DMS53 treated with DMSO at 0.1 percent for 48 hours (cell line): ENCODE results near the gene GLRX5.

Source experiments
- DNase-seq: peaks from one replicate; lab custom pipeline; 2025; ENCODE audit not compliant: unreplicated experiment; lab: John Stamatoyannopoulos, UW

The GLRX5 gene

DNA sequence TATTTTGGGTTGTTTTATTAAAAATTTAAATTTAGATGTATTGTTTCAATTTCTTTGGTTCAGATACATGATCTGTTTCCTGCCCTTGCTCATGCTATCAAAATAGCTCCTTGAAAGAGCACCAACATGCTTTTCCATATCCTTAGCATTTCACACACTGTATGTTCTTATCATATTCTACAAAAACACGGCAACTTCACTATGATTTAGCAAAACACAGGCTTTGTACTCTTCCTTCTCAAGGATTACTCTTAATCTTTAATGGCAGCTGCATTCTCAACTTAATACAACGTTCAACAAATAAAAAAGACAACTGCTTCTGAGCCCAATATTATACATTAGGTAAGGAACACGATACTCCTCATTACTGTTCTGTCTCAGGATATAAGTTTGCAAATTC, 2.9 kb upstream of the GLRX5 start:
- DNase-seq, result no peak

DNA sequence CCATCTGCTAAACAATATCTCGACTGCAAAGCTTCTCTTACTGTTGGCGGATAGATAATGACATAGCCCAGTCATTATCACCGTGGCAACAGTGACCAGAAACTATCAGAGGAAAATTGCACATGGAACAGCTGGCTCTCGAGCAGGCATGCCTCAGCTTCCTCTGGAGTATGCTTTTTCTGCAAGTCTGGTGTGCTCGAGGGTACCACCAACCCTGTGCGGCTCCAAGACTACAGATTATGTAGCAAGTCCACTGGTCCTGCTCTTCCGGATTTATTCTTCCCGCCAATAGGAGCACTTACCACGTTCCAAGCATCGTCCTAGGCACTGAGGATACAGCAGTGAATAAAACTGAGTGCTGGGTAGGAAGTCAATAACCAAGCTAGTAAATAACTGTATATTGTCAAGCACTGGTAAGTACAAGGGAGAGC, 1.4 kb upstream of the GLRX5 start:
- no peak for DNase-seq

DNA sequence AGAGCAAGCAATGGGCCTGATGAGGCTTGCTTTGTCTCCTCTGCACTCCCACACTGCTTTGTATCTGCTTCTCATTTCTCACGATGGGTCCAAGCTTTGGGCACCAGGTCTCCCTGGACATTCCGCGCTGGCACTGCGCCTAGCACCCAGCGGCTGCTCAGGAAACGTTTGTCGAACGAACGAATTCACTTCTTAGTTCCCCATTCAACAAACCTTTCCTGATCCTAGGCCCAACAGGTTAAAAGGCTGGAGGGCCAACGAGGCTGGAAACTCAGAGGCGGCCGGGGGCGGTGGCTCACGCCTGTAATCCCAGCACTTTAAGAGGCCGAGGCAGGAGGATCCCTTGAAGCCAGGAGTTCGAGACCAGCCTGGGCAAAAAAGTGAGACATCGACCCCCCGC, 1.0 kb upstream of the GLRX5 start:
- DNase-seq, result no peak

DNA sequence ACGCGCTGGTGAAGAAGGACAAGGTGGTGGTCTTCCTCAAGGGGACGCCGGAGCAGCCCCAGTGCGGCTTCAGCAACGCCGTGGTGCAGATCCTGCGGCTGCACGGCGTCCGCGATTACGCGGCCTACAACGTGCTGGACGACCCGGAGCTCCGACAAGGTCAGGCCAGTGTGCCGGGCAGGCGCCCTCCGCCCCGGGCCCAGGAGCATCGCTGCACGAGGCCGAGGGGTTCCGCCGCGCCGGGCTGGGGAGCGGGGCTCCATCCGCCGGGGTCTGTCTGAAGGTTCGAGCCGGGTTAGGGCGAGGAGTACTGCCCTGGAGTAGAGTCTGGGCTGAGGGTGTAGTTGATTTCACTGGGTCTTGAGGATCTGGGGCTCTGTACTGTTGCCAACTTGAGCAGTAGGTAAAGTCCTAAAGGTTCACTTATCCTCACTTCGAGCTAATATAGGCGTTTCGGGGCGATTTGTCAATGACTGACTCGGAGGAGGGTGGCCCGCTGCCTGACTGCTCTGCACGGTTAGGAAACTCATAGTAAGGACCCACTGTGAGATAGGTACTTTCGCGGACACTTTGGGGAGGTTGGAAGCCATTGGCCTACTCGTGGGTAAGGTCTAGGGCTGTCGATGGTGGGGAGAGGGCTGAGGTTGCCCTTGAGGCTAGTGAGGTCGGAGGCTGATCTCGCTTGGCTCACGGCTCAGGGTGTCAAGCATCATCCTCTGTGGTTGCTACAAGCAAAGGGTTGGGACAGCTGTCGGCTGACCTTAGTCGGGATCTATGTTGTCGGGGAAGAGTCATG, 574 bp downstream of the GLRX5 start:
- no peak for DNase-seq

DNA sequence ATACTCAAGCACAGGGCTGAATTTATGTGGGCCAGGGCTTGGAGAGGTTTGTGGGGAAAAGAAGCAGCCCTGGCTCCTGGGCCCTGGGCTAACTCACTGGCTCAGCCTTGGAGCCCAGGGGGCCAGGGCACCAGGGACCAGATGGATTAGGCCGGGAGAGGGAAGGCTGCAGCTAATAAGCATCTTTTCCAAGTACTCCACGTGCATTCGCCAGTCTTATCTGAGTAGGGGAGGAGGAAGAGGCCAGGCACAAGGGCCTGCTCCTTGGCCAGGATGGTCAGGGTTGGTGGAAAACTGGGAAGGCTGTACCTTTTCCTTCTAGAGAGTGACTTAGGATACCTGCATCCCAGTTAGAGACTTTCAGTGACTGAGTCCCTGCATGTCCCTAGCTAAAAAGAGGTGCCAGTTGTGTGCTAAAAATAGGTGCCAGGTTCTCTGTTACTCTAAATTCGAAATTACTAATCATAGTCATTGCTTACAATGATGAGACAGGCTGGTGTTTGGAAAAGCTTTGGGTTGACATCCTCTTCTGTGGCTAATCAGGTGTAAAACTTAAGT, 1.3 kb downstream of the GLRX5 start:
- no peak for DNase-seq

DNA sequence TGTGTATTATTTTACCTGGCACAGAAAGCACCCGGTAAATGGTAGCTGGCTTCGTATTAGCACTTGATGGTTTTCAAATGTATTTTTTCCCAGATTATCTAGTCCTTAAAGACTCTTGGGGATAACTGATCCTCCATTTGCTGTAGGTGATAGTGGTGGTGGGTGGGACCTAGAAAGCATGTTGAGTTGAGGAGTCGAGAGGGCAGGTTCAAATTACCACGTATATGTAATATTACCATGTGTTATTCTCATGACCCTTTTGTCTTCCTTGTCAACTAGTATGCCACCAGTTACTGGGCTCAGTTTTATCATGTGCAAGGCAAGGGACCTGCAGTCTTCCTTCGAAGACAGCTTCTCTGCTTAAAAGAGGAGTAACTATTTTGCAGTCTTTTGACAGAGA, 1.8 kb downstream of the GLRX5 start:
- DNase-seq, result no peak

DNA sequence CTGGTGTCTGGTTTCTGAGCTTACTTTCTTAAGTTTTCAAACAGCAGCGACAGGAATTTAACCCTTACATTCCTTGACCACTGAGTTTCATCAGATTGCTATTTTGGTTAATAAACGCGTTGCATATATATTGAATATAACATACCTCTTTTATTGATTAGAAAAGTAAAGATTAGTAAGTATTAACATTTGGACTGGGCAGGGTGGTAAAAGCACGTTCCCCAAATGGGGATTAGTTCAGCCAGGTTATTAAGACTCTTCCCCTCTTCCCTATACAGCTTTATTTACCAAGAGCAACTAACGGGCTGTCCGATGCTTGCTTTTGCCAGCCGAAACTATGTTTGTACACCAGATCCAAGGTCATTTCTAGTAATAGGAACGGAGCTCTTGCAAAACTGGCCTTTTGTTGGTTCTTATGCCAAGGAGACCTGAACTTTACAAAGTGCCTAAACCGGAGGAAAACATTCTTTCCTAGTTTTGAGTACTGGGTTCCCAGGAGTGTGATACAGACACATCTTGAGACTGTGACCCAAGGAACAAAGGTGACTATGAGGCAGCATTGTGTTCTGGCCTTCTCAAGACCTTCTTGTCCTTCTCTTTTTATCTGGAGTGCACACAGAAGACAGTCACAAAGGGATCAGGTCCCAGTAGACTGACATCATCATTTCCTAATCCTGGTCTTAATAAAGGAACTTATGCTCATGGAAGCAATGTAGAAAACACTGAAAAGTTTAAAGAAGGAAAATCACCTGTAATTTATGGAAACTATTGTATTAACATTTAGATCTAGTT, 2.6 kb downstream of the GLRX5 start:
- no peak for DNase-seq

DNA sequence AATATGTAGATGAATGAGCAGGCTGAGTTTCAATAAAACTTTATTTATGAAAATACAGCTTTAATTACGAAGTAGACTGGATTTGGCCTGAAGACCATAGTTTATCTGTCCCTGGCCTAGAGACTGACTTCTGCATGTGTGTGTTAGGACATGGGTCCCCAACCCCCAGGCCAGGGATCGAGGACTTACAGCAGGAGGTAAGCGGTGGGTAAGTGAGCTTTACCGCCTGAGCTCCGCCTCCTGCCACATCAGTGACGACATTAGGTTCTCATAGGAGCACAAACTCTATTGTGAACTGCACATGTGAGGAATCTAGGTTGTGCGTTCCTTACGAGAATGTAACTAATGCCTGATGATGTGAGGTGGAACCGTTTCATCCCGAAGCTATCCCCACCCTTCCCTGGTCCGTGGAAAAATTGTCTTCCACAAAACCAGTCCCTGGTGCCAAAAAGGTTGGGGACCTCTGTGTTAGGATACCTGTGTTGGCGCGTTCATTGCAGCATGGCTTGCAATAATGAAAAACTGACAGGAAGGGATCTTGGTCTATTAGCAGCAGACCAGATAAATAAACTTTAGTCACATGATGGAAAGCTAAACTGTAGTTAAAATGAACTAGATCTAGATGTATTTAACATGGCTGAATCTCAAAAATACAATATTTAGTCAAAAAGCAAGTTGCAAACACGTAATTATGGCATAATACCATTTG, 4.1 kb downstream of the GLRX5 start:
- DNase-seq, result no peak

DNA sequence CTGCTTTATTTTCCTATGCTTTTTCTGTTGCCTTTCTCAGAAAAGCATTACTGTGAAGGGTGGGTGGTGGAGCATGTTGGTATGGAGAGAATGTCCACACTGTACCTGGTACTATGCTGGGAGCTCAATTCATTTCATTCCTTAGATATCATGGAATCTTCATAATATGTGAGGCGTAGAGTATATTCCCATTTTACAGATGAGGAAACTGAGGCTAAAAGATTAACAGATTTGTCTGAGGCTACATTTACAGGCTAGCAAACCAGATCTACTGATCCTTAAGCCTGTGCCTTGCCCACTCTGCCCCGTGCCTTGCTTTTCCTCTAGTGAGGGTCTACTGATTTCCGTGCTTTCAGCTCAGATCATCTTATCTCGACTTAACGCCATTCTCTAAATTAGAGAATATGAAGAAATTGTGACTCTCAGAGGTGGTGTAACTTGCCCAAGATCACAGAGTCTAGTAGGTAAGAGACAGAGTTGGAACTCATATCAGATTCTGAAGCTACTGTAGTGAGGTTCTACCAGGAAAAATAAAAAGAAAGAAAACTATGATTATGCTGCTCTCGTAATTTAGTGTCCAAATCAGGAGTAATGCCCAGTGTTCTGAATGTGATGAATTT, 5.5 kb downstream of the GLRX5 start:
- DNase-seq, result no peak

DNA sequence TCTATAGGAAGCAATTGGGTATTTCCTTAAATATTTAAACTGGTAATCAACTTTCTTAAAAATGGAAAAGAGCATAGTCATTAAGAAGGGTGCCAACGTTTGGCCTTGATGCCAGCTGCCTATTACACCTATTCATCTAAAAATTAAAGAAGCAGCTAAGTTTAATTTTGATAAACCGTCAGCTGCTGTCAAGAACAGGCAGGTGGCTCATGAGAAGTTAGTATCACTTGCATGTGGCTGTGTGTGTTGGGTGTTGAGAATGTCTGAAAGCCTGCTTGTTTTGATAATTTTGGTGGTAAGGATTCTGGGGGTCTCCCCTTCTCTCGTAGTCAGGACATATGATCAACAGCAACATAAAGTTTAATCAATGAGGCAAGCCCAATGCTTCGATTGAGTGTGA, 6.5 kb downstream of the GLRX5 start:
- no peak for DNase-seq

DNA sequence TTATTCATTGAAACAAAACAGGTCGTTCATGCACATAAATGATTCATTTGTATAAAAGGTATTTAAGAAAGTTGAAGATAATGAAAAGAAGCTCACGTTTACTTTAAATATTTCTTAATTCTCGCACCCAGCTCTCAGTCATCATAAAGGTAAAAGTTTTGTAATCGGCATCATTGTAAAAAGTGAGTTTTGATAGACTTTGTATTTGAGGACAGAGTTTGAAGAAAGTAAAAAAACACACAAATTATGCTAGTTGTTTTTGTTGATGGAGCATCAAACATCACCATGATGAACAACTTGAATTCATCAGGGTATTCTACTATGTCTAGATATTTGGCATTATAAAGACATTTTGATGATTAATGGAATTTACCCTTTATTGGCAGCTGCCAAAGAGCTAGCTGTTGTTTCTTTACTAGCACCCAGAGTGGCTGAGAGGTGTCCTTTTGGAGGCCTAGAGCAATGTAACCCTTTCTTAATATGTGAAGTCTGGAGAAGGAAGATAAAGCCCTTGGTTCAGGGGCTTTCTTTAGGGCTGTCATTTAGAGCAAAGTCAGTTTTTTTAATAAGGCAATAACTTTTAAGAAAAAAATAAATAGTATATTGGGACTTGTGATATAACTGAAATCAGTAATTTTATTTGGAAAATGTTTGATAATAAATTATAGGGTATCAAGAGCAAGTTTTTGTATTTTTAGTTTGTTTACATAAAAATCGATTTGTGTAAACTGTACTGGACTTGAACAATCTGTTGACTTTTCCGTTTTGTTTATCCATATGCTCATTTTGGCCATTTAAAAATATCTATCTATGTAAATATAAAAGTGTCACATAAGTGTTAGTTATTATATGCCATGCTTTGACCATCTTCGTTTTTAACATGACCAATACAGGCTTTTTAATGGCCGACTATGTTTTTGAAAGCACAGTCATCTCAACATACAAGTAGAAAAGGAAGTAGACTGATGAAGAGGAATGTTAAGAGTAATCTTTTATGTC, 7.4 kb downstream of the GLRX5 start:
- no peak for DNase-seq

DNA sequence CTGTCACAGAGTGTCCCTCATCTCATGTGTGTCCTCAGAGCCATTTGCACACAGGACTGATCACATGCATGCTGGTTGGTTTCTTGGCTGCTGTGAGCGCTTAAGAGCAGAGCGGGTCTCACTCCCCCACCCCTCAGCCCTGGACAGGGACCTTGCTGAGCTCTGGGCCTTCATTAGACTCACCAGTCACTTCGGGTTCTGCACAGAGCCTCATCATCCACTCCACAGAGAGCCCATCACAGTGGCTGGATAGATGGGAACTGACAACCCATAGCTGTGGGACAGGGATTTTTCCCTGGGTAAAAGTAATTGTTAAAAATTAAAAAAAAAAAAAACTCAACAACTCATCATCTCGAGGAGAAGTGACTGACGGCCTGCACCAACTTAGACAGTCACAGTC, 8.2 kb downstream of the GLRX5 start:
- no peak for DNase-seq

DNA sequence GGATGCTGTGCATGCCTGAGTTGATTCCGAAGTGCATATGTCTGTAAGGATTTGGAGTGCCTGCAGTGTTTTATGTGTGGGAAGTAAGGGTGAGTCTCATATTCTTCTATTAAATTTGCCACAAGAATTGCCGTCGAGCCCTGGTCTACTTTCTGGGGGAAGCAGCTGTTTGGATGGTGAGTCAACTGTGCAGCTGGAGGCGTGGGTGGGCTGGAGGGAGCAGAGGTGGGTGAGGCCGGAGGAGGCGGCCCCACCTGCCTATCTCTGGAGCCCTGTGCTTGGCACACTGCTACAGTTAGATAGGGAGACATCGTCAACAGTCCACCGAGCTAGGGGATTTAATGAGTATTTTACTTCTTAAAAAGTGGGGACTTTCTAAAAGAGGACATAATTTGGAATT, 9.7 kb downstream of the GLRX5 start:
- no peak for DNase-seq

DNA sequence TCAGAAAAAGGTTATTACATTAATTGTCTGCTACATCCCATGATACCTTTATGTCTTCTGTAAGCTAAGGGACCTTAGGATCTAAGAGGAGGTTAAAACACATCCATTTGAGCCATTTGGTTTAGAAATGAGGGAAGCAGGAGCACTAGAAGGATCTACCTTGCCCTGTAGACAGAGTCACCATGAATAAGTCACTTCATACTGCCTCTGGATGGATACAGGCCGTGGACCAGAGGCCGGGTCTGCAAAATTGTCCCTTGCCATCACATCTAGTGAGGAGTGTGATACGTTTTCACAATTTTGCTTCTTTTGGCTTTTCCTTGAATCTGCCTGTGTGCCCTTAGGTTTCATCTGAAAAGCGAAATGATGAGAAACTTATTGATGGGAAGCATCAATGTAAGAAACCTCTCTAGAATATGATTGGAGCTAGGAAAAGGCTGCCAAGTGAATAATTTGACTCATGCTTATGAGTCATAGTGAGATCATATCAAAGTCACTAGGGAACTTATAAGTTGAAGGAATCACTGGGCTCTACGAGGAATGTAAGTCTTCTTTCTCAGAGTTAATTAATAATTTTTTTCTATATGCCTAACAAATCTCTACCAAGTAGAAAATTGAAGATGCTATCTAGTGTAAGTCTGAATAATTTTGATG, 10.8 kb downstream of the GLRX5 start:
- DNase-seq, result no peak

DNA sequence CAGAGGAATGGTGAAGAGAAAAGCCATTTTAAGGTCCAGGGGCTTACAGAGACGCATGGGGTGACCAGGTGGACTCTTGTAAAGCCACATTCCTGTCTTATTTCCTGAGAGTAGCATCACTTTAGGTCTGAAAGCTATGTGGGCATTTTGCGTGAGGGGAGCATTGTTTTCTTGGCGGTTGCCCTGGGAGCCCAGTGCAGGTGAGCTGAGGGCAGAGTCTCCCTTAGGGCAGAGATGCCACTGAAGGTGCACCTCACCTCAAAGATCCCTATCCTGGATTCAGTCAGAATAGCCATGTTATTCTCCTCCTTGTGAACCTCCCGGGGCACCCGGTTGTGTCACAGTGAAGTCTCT, 12.4 kb downstream of the GLRX5 start:
- no peak for DNase-seq

DNA sequence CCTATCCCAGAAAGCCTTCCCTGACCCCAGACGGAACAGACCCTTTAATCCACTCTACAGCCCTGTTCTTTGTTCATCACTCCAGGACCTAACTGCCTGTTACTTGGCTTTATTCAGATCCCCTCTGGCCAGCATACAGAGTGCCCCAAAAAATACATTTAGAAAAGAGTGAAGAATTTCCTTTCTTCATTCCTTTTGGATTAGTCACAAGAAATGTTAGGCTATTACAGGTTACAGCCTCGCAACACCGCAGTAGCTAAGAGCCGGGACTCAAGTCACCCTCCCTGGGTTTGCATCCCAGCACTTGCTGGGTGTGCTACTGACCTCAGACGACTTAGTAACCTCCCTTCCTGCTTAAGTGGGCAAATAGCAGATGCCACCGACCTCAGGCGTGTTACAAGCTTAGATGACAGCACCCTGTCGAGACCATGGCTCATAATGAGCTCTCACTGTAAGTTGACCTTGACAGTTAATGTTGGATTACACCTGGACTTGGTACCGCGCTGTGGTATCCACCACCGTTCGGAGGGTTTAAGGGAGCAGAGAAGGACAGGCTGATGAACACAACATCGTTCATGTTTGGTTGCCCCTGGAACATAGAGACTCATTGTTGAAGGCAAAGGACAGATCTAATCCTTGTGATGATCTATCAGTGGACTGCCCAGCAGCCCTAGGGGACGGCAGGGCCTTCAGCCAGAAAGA, 12.9 kb downstream of the GLRX5 start:
- DNase-seq, result no peak

DNA sequence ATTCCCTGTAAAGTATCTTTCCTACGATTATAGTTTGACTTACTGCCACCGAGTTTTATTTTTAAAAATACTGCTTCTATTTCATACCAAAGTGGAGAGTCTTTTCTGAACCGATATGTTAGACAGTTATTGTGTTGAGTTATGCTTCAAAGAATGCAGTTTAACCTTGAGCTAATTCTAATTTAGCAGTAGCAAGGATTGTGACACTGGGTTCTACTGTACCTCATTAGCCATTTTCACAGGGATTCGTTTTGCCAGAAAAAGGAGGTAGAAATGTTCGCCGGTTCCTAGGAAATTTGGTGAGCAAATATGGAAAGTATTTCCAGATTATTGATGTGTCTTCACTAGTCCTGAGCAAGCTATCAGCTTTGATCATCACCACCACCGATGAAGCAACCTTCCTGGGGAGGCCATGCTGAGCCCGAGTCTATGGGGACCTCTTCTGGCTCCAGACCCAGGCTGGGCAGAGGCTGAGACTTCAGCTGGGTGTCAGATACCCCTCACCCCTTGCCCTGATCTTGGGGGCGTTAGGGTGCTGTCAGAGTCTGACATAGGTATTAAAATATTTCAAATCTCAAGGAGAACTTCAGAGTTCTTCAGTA, 13.6 kb downstream of the GLRX5 start:
- DNase-seq, result no peak
